Measurements from ENCODE around the gene HLA-DMB.

DNA sequence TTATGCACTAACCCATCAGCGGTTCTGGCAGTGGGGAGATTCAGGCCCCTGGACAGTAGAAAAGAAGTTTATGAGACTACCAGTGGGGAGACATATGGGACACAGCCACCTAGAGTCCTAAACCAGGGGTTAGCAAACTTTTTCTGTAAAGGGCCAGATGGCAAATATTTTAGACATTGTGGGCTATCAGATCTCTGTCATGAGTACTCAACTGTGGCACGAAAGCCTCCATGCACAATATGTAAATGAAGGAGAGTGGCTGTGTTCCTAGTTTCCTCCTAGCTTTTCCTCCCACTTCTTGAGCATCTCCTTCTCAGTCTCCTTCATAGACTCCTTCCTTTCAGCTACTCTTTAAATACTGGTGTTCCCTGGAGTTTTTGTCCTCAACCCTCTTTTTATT is 15.3 kb upstream of the HLA-DMB start:
- TF ChIP-seq, protein P1, sequence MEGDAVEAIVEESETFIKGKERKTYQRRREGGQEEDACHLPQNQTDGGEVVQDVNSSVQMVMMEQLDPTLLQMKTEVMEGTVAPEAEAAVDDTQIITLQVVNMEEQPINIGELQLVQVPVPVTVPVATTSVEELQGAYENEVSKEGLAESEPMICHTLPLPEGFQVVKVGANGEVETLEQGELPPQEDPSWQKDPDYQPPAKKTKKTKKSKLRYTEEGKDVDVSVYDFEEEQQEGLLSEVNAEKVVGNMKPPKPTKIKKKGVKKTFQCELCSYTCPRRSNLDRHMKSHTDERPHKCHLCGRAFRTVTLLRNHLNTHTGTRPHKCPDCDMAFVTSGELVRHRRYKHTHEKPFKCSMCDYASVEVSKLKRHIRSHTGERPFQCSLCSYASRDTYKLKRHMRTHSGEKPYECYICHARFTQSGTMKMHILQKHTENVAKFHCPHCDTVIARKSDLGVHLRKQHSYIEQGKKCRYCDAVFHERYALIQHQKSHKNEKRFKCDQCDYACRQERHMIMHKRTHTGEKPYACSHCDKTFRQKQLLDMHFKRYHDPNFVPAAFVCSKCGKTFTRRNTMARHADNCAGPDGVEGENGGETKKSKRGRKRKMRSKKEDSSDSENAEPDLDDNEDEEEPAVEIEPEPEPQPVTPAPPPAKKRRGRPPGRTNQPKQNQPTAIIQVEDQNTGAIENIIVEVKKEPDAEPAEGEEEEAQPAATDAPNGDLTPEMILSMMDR (IDR thresholded peaks at IDR 0.05; ENCODE audit: insufficient read depth, low read length): no peak
- TF ChIP-seq GABPA (IDR thresholded peaks at IDR 0.05; ENCODE audit: low read depth) (no peak), POLR2AphosphoS5 (IDR thresholded peaks at IDR 0.05; ENCODE audit: low read depth) (no peak)
